ENCODE data around the gene USP9X.

DNA sequence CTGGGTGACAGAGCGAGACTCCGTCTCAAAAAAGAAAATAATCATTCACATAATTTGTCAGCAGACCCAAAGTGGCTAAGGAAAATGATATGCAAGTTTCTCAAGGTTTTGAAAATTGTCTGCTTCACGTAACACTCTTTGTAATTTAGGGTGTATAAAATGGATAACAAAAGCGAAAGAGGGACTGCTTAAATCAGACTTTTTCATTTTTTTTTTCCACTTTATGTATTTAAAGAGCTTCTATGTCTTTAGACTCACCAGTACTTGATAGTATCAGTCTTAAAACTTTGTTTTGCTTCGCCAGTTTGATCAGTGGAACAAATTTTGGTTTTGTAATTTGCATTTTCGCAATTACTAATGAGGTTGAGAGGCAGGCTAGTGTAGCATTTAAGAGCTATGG, 34.6 kb downstream of the USP9X start:
- TF ChIP-seq, protein P1, sequence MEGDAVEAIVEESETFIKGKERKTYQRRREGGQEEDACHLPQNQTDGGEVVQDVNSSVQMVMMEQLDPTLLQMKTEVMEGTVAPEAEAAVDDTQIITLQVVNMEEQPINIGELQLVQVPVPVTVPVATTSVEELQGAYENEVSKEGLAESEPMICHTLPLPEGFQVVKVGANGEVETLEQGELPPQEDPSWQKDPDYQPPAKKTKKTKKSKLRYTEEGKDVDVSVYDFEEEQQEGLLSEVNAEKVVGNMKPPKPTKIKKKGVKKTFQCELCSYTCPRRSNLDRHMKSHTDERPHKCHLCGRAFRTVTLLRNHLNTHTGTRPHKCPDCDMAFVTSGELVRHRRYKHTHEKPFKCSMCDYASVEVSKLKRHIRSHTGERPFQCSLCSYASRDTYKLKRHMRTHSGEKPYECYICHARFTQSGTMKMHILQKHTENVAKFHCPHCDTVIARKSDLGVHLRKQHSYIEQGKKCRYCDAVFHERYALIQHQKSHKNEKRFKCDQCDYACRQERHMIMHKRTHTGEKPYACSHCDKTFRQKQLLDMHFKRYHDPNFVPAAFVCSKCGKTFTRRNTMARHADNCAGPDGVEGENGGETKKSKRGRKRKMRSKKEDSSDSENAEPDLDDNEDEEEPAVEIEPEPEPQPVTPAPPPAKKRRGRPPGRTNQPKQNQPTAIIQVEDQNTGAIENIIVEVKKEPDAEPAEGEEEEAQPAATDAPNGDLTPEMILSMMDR (tag by site-specific recombination; IDR thresholded peaks at IDR 0.05), result no peak
- TF ChIP-seq, protein P2, sequence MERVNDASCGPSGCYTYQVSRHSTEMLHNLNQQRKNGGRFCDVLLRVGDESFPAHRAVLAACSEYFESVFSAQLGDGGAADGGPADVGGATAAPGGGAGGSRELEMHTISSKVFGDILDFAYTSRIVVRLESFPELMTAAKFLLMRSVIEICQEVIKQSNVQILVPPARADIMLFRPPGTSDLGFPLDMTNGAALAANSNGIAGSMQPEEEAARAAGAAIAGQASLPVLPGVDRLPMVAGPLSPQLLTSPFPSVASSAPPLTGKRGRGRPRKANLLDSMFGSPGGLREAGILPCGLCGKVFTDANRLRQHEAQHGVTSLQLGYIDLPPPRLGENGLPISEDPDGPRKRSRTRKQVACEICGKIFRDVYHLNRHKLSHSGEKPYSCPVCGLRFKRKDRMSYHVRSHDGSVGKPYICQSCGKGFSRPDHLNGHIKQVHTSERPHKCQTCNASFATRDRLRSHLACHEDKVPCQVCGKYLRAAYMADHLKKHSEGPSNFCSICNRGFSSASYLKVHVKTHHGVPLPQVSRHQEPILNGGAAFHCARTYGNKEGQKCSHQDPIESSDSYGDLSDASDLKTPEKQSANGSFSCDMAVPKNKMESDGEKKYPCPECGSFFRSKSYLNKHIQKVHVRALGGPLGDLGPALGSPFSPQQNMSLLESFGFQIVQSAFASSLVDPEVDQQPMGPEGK (tag by site-specific recombination; IDR thresholded peaks at IDR 0.05), result no peak
- TF ChIP-seq, protein P3, sequence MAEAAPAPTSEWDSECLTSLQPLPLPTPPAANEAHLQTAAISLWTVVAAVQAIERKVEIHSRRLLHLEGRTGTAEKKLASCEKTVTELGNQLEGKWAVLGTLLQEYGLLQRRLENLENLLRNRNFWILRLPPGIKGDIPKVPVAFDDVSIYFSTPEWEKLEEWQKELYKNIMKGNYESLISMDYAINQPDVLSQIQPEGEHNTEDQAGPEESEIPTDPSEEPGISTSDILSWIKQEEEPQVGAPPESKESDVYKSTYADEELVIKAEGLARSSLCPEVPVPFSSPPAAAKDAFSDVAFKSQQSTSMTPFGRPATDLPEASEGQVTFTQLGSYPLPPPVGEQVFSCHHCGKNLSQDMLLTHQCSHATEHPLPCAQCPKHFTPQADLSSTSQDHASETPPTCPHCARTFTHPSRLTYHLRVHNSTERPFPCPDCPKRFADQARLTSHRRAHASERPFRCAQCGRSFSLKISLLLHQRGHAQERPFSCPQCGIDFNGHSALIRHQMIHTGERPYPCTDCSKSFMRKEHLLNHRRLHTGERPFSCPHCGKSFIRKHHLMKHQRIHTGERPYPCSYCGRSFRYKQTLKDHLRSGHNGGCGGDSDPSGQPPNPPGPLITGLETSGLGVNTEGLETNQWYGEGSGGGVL (tag by site-specific recombination; IDR thresholded peaks at IDR 0.05), result no peak
- TF ChIP-seq ZNF792 (tag by site-specific recombination; IDR thresholded peaks at IDR 0.05) (no peak), ZSCAN23 (tag by site-specific recombination; IDR thresholded peaks at IDR 0.05) (no peak), ZNF747 (tag by site-specific recombination; IDR thresholded peaks at IDR 0.05) (no peak), ZNF248 (tag by site-specific recombination; IDR thresholded peaks at IDR 0.05) (no peak), ZNF426 (tag by site-specific recombination; IDR thresholded peaks at IDR 0.05) (no peak)
- TF ChIP-seq, protein P4, sequence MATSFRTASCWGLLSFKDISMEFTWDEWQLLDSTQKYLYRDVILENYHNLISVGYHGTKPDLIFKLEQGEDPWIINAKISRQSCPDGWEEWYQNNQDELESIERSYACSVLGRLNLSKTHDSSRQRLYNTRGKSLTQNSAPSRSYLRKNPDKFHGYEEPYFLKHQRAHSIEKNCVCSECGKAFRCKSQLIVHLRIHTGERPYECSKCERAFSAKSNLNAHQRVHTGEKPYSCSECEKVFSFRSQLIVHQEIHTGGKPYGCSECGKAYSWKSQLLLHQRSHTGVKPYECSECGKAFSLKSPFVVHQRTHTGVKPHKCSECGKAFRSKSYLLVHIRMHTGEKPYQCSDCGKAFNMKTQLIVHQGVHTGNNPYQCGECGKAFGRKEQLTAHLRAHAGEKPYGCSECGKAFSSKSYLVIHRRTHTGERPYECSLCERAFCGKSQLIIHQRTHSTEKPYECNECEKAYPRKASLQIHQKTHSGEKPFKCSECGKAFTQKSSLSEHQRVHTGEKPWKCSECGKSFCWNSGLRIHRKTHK (tag by site-specific recombination; IDR thresholded peaks at IDR 0.05), result no peak
- TF ChIP-seq, protein P5, sequence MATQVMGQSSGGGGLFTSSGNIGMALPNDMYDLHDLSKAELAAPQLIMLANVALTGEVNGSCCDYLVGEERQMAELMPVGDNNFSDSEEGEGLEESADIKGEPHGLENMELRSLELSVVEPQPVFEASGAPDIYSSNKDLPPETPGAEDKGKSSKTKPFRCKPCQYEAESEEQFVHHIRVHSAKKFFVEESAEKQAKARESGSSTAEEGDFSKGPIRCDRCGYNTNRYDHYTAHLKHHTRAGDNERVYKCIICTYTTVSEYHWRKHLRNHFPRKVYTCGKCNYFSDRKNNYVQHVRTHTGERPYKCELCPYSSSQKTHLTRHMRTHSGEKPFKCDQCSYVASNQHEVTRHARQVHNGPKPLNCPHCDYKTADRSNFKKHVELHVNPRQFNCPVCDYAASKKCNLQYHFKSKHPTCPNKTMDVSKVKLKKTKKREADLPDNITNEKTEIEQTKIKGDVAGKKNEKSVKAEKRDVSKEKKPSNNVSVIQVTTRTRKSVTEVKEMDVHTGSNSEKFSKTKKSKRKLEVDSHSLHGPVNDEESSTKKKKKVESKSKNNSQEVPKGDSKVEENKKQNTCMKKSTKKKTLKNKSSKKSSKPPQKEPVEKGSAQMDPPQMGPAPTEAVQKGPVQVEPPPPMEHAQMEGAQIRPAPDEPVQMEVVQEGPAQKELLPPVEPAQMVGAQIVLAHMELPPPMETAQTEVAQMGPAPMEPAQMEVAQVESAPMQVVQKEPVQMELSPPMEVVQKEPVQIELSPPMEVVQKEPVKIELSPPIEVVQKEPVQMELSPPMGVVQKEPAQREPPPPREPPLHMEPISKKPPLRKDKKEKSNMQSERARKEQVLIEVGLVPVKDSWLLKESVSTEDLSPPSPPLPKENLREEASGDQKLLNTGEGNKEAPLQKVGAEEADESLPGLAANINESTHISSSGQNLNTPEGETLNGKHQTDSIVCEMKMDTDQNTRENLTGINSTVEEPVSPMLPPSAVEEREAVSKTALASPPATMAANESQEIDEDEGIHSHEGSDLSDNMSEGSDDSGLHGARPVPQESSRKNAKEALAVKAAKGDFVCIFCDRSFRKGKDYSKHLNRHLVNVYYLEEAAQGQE (tag by site-specific recombination; IDR thresholded peaks at IDR 0.05), result no peak
